ENCODE results near the gene FAM3D. TPM values are rescaled to one million over a fixed set of nuclear protein-coding genes. Genes with fewer than 3 reads are reported as not detected.

Gene FAM3D
- total RNA-seq, 1 donor from 2014 or later, result 41.3 TPM

DNA sequence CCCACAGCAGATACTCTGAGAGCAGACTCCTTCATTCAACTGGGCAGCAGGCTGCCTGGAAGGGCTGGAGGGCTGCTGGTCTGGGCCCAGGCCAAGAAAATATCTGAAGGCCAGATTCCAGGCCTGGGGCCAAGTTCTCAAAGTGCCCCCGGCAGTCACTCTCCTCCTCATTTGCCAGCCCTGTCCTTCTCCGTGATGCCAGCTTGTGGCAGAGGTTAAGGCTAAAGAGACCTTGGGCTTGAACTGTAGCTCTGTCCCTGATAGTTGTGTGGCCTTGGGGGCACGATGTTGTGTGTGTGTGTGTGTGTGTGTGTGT is 39.0 kb downstream of the FAM3D start:
- DNase-seq (ENCODE audit: low spot score), result no peak

- DNase-seq (ENCODE audit: low spot score), result no peak
Measured at GRCh38 chr3:58626841-58627569, 39.6 kb downstream of the FAM3D start.

DNA sequence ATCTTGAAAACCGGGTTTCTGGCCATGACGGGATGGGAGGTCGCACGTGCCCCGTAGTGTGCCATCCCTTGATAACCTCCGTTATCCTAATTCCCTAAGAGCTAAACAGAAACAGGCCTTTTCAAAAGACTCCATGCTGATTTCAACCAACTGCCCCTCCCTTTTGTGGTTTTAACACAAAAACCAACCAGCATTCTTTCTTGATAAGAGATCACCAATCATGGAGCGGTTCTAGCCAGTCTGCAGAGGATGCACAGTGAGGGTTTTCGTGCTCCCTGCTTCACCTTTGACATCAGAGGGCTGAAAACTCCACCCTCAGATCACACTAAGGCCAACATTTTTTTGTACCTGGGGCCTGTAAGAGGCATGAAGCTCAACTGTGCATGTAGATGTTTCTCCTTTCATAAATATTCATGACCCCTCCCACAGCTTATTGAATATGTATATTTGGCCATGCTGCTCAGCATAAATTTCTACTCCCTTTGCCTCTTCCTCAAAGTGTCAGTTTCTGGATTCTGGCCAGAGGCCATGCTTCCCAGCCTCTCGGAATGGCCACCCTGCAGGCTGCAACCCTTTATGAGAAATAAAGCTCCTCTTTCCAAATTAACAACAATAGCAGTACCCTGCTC is 41.3 kb downstream of the FAM3D start:
- no peak for DNase-seq (ENCODE audit: low spot score)

GRCh38 chr3:58624550-58624949 is 42.0 kb downstream of the FAM3D start:
- no peak for DNase-seq (ENCODE audit: low spot score)

GRCh38 chr3:58623961-58624360 is 42.6 kb downstream of the FAM3D start:
- no peak for DNase-seq (ENCODE audit: low spot score)

GRCh38 chr3:58623478-58623877 is 43.1 kb downstream of the FAM3D start:
- DNase-seq (ENCODE audit: low spot score), result no peak

DNA sequence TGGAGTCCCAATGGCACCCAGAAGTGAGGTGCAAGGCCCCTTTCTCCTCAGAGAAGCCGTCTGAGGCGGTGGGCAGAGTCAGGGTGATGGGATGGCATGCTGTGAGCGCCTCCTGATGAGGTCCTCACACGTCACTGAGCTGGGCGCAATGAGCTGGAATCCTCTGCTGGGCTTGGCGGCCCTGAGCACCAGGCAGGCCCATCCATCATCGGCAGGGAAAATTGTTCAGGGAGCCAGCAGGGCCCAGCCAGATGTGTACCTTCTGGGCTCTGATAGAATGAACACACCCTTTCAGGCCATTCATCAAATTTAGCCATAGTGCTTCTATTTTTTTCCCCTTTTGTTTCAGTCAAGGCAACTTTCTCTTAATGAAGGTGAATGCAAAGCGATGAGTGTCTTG is 43.7 kb downstream of the FAM3D start:
- DNase-seq (ENCODE audit: low spot score), result no peak

GRCh38 chr3:58622436-58622835 is 44.1 kb downstream of the FAM3D start:
- no peak for DNase-seq (ENCODE audit: low spot score)

- no peak for DNase-seq (ENCODE audit: low spot score)
Measured at GRCh38 chr3:58621086-58621830, 45.3 kb downstream of the FAM3D start.

GRCh38 chr3:58620421-58620820 is 46.2 kb downstream of the FAM3D start:
- DNase-seq (ENCODE audit: low spot score), result no peak

GRCh38 chr3:58617338-58617761 is 49.2 kb downstream of the FAM3D start:
- DNase-seq (ENCODE audit: low spot score), result peak; percentile 57

DNA sequence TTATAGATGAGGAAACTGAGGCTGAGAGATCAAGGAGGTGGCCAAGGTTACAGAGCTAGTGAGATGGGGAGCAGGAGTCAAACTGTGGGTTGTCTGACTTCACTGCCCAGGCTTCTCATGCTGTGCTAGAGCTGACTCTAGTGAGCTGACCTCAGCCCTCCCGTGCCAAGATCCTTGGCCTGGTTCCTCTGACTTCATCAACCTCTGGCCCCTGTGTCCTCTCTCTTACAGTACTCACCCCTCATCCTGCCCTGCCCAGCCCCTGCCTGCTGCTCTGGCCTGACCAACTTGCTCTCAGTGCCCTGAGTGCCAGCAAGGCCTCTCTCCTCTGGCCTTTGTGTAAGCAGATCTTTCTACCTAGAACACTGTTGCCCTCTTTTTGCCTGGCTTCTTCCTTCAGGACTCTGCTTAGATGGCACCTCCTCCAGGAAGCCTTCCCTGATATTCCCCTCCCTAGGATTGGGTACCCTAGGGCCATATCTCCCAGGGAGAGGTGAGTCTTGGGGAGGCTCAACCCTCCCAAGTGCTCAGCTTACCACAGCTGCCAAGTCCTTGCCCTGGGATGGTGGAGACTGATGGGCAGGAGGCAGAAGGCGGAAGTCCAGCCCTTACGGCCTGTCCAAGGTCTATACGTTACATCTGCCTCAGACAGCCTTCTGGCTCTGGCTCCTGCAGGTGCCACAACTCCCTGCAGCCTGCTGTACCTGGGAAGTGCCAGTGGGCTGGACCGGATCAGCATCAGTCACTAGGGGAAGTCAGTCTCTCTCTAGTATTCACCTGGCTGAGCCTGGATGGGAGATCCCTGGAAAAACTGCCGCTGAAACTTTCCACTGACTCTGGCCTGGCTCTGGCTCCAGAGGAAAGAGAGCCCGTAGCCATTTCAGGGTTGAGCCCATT is 53.1 kb downstream of the FAM3D start:
- no peak for DNase-seq (ENCODE audit: low spot score)

GRCh38 chr3:58612830-58613229 is 53.7 kb downstream of the FAM3D start:
- no peak for DNase-seq (ENCODE audit: low spot score)

DNA sequence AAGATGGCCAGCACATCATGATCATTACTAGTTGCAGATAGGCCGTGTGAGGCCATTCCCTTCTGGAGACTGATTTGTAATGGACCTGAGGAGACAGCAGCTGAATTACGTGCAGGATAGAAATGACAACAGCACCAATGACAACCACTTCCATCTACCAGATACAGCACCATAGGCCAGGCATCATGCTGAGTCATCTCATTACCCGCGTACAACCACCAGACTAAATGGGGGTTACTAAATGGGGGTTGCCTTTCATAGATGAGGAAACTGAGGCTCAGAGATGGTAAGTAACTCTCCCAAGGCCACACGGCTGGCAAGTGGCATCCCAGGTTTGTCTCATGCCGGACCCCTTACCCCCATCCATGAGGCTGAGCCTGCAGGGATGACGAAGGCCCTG is 56.6 kb downstream of the FAM3D start:
- no peak for DNase-seq (ENCODE audit: low spot score)

DNA sequence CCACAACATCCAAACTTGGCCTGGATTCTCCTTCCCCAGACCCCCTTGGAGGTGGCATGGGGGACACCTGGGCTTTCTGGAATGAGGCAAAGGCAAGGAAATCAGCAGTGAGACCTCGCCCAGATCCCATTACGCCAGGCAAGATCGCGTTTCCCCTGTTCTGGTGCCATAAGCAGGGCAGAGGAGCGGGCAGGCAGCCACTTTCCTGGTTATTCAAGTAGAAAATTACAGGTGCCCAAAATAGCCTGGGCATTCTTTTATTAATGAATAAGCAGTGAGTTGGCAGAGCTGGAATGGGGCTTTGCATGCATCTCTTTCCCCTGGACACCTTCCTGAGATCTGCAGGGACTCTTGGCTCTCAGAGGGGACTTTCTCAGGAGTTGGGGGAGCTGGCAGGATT is 57.9 kb downstream of the FAM3D start:
- DNase-seq (ENCODE audit: low spot score), result no peak

GRCh38 chr3:58607816-58608215 is 58.8 kb downstream of the FAM3D start:
- DNase-seq (ENCODE audit: low spot score), result no peak

- no peak for DNase-seq (ENCODE audit: low spot score)
Measured at GRCh38 chr3:58606693-58607092, 59.9 kb downstream of the FAM3D start.

GRCh38 chr3:58604031-58604430 is 62.5 kb downstream of the FAM3D start:
- DNase-seq (ENCODE audit: low spot score), result no peak

DNA sequence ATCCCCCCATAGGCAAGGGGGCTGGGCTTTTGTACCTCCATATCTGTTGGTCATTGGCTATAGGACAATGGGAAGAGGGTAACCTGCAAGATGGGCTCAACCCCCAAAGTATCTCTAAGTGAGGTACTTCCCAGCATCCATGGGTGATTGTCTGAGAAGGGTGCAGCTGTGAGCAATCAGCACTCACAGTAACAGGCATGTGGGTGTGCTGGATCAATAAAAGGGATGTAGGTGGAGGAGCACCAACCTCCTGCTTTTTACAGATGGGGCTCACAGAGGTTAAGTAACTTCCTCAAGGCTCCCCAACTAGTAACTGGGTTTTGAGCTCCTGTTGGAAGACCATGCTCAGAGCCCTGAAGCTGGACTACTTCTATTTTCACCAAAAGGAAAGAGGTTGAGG is 63.0 kb downstream of the FAM3D start:
- DNase-seq (ENCODE audit: low spot score), result no peak

DNA sequence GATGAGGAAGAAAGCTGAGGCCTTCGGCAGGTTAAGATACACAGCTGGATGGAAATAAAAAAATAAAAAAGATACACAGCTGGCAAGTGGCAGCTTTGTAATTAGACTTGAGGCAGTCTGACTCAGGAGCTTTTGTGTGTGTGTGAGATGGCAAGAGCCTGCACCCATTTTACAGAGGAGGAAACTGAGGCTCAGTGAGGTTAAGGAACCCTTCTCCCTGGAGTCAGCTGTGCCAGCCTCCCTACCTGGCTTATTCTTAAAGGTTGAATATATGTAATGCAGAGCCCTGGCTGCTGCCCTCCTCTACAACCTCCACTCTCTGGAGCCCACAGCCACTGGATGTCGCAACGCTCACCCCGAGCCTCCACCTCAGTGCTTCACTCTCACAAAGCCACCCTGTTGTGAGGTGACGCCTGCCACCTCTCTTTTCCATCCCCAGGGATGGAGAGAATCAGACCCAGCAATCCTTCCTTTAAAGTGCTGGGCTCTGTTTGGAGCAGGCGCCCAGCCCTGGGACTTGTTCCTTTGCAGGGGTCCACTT is 68.7 kb downstream of the FAM3D start:
- no peak for DNase-seq (ENCODE audit: low spot score)

DNA sequence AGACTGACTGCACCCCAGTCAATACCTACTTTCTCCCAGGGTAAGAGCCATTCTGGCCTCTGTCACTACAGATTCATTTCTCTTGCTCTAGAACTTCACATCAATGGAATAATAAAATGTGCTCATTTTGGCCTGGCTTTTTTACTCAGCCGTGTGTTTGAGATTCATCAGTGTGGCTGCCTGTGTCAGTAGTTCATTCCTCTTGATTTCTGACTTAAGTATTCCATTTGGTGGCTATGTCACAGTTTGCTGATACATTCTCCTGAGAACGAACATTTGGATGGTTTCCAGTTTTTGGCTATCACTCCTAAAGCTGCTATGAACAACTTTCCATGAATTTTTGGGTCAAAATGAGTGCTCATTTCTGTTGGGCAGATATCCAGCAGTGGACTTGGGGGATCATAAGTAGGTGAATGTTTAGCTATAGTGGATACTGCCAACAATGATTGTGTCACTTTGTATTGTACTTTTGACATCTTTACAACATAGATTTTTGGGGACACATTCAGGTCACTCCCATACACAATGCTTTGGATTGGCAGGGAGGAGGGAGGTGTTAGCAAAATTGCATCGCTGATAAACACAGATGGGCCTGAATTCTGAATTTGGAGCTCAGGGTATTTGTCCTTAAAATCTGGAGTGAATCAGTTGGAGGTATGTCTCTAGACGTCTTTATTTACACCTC is 69.6 kb downstream of the FAM3D start:
- DNase-seq (ENCODE audit: low spot score), result no peak

Data from ureter (tissue), 1 donor.